DLD1 (cell line): ENCODE data around the gene MED12L.
"Not testable (repeated sequence)": the region's sequence is repeated elsewhere in the genome, so short reads cannot be mapped to it uniquely, and the experiment has no call there.

Source experiments
- in situ Hi-C: cut with HindIII; loops from 2 replicates; pipeline ENCODE4 v1.10.0; 2017; ENCODE audit warnings: low sequenced_read_pairs

Gene MED12L

GRCh38 chr3:151234825-151235224 is 149.4 kb downstream of the MED12L start:
- in situ Hi-C loops, result no loop called here

GRCh38 chr3:151236316-151236715 is 150.9 kb downstream of the MED12L start:
- in situ Hi-C loops, result no loop called here

DNA sequence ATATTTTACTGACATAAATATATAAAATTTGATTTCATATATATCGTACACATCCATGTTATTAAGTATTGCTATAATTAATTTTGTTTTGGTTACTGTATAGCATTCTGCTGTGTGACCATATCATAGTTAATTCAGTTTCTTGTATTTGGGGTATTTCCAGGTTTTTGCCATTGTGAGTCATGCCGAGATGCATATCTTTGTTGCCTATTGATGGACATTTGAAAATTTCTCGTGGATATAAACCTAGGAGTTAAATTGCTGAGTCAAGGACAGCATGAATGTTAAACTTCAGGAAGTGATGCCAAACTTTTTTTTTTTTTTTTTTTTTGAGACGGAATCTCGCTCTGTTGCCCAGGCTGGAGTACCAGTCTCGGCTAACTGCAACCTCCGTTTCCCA is 151.3 kb downstream of the MED12L start:
- in situ Hi-C loops, result no loop called here

DNA sequence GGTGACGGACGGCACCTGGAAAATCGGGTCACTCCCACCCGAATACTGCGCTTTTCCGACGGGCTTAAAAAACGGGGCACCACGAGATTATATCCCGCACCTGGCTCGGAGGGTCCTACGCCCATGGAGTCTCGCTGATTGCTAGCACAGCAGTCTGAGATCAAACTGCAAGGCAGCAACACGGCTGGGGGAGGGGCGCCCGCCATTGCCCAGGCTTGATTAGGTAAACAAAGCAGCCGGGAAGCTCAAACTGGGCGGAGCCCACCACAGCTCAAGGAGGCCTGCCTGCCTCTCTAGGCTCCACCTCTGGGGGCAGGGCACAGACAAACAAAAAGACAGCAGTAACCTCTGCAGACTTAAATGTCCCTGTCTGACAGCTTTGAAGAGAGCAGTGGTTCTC is 156.5 kb downstream of the MED12L start:
- in situ Hi-C loops, result not testable (repeated sequence)

DNA sequence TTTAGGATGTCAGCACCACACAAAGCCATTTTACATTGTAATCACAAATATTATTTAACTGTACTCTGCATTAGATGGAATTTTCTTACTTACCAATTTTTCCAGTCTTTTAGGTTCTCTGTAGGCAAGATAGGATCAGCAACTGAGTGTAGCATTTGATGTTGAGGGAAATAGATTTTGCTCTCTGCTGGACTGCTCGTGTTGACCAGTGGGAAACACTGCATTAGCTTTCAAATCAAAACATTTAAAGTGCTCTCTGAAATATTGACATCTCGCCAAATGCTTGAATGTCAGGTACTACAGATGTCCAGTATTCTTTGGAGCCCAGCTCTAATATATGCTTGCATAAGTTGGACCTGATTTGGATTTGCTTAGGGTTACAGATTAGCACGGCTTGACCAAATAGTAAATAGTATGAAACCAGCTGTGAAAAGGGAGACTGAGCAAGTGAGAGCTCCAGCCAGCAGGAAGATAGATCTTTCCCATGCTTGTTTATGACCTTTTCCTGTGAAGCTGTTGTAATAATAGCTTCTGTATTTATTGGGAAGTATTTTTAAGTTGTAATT is 163.4 kb downstream of the MED12L start:
- in situ Hi-C loops, result no loop called here

- in situ Hi-C loops, result no loop called here
Observed at GRCh38 chr3:151256749-151257148, 171.3 kb downstream of the MED12L start.

GRCh38 chr3:151259664-151260063 is 174.2 kb downstream of the MED12L start:
- in situ Hi-C loops, result no loop called here

GRCh38 chr3:151262871-151263525 is 177.5 kb downstream of the MED12L start:
- in situ Hi-C loops, result no loop called here

GRCh38 chr3:151264605-151265004 is 179.1 kb downstream of the MED12L start:
- in situ Hi-C loops, result no loop called here

DNA sequence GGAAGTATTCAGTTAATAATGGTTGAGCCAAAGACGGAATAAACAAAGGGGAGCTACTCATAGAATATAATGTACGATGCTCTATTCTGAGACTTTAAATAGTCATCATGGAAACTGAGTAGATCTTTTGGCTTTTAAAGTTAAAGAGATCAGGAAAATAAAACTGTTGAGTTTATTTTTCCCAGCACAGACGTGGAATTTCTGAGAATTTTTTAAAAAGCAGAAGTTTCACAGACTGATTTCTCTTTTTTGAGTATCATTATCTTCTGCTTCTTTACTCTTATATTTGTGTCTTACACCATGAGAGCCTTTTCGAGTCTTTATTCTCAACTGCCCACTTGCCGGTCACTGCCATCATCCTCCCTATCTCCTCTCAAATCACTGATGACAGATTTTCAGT is 179.7 kb downstream of the MED12L start:
- in situ Hi-C loops, result no loop called here

DNA sequence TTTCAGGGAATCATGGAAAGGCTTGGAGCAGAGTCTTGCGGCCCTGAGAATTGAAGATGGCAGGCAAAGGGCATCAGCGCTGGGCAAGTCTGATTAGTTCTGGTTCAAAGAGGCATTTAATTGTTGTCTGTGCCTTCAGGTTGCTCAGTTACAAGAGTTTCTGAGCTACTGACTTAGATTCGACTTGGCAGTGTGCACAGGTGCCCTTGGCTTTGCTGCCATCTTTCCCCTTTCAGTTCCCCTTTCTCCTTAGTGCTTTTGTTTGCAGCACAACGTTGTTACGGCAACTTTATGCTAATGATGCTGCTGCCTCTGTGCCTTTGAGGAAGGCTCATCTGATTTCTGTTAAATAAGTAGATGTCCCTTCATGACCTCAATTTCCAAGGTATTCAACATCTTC is 180.4 kb downstream of the MED12L start:
- in situ Hi-C loops, result no loop called here

DNA sequence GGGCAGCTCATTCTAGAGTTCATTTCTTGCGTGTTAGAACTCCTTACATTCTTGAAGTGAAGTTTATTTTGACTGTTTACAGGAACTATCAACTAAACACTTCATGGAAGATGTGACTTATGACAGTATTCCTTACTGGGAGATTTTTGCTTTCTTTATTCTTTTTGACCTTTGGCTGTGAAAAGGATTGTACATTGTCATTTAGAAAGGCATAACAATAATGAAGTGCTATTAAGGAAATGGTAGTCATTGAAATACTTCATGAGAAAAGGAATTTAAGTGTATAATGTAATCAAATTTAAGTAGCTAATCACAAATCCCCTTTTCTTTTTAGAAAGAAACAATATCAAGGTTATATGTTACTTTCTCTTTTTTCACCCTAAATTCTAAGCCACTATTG is 181.6 kb downstream of the MED12L start:
- in situ Hi-C loops, result no loop called here

- in situ Hi-C loops, result no loop called here
Observed at GRCh38 chr3:151268267-151269235, 183.1 kb downstream of the MED12L start.

GRCh38 chr3:151269631-151270030 is 184.2 kb downstream of the MED12L start:
- in situ Hi-C loops, result no loop called here

GRCh38 chr3:151275091-151275490 is 189.6 kb downstream of the MED12L start:
- in situ Hi-C loops, result no loop called here

GRCh38 chr3:151276038-151276686 is 190.7 kb downstream of the MED12L start:
- in situ Hi-C loops, result no loop called here

- in situ Hi-C loops, result no loop called here
Observed at GRCh38 chr3:151276687-151277042, 191.2 kb downstream of the MED12L start.

- in situ Hi-C loops, result no loop called here
Observed at GRCh38 chr3:151278230-151278629, 192.8 kb downstream of the MED12L start, which contains the start of gene P2RY14. Gene P2RY14 (minus strand): TSS chr3:151278542. CDS start chr3:151214316, 64,226 bp downstream.

- in situ Hi-C loops, result no loop called here
Observed at GRCh38 chr3:151281671-151282324, 196.3 kb downstream of the MED12L start.

GRCh38 chr3:151282921-151283320 is 197.5 kb downstream of the MED12L start:
- in situ Hi-C loops, result no loop called here

DNA sequence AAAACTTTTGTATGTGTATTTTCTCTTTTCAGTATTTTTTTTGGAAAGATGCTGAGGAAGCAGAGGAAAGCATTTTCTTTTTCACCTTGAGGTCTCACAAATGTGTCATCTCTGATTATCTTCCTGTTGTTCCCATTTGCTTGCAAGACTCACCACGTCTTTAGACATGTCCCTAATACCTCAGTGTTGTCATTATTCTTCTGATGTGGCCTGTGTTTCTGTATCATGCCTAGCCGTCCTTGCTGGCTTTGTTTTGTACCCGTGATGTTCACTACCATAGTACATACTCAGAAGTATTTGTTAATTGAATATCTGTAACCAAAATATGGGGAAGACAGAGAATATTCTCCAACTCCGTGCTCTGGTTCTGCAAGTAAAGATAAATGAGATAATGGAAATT is 197.9 kb downstream of the MED12L start:
- in situ Hi-C loops, result no loop called here
